ENCODE measurements around the gene RNF103.

GRCh38 chr2:86584151-86584913 lies 39.3 kb downstream of the RNF103 start:
- TF ChIP-seq CTCF (conservative IDR thresholded peaks at IDR 0.05; ENCODE audit: low read depth, low read length) (no peak), EZH2 (IDR thresholded peaks at IDR 0.05; ENCODE audit: borderline replicate concordance, low read depth, low read length, poor library complexity, severe bottlenecking) (no peak)

Data from A673 (cell line).